Measurements from ENCODE around the gene ICA1.

The ICA1 gene

DNA sequence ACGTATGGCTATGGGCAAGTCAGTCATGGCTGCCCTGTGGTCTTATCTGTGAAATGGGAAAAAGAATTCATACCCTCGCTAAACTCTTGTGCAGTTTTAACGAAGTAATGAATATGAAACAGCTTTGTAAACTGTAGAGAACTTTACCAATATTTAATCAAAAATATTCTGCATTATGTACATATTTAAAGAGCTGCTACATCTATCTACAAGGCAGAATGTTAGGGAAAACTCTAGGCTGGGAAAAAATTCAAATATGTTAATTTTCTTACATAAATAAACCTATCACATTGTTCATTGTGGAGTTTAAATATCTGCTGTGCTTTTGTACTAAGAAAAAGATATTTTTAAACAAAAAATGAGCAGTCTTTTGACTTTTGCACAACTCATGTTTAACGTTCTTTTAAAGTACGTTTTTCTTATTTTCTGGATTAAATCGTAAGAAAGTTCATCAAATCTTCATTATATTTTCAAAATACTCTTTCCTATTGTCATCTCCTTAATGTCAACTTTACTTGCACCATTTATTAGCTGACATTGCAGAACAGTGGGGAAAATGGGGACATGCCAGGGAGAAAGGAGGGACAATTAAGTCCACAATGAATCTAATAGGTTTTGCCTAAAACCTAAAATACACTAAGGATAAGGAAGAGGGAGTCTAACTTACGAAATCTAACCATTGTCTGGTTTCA is 57.5 kb downstream of the ICA1 start:
- no peak for DNase-seq
- Histone ChIP-seq H2AFZ (ENCODE audit: low read length) (no peak overlapping the region), H3K27me3 (replicated peaks; ENCODE audit: insufficient read depth, low read length) (no peaks in the 10 kb centered on the region), H3K27ac (ENCODE audit: low read length) (no peak overlapping the region), H3K4me1 (ENCODE audit: low read length) (no peaks in the 10 kb centered on the region), H3F3A (ENCODE audit: insufficient read depth, low read length) (no peaks in the 10 kb centered on the region), H3K36me3 (replicated peaks; ENCODE audit: insufficient read depth, low read length) (no peaks in the 10 kb centered on the region), H3K4me3 (ENCODE audit: low read length) (no peak overlapping the region), H3K9me3 (replicated peaks; ENCODE audit: insufficient read depth, low read length) (no peaks in the 10 kb centered on the region), H4K20me1 (ENCODE audit: insufficient read depth, low read length) (no peaks in the 10 kb centered on the region), H3K79me2 (ENCODE audit: low read length) (no peaks in the 10 kb centered on the region), H3K9me2 (replicated peaks; ENCODE audit: insufficient read depth, low read length) (no peaks in the 10 kb centered on the region), H3K4me2 (ENCODE audit: low read depth, low read length) (no peak overlapping the region), H3K9ac (ENCODE audit: low read length) (no peak overlapping the region)
- no peak for TF ChIP-seq EZH2 (optimal IDR thresholded peaks at IDR 0.05; ENCODE audit: low read depth, low read length)
- TF ChIP-seq EZH2phosphoT487 (IDR thresholded peaks at IDR 0.05; ENCODE audit: low read length): no peak
- TF ChIP-seq, protein P1, sequence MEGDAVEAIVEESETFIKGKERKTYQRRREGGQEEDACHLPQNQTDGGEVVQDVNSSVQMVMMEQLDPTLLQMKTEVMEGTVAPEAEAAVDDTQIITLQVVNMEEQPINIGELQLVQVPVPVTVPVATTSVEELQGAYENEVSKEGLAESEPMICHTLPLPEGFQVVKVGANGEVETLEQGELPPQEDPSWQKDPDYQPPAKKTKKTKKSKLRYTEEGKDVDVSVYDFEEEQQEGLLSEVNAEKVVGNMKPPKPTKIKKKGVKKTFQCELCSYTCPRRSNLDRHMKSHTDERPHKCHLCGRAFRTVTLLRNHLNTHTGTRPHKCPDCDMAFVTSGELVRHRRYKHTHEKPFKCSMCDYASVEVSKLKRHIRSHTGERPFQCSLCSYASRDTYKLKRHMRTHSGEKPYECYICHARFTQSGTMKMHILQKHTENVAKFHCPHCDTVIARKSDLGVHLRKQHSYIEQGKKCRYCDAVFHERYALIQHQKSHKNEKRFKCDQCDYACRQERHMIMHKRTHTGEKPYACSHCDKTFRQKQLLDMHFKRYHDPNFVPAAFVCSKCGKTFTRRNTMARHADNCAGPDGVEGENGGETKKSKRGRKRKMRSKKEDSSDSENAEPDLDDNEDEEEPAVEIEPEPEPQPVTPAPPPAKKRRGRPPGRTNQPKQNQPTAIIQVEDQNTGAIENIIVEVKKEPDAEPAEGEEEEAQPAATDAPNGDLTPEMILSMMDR (IDR thresholded peaks at IDR 0.05; ENCODE audit: low read length): no peak

DNA sequence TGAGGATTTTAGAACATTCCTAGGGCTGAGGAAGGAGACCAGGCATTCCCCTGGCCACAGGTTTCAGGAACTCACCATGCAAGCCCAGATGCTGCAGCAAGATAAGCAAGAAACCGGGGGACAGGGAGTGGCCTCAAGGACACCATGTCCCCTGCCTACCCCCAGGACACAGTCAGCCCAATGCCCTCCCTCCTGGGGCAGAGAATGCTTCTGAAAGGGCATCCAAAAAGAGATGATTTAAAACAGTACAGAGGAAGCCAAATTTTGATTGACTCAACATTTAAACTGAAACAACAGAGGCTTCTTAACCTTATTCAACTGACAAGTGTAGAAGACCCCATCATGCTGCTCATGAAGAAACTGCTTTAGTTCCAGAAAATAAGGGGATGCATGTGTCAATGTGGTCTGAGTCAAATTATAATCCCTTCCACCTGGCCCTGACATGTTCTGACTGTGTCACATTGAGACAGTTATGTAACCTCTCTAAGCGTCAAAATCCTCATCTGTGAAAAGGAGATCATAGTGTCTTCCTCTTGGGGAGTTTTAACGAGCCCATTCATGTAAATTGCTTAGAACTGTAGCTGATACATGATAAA is 60.0 kb downstream of the ICA1 start:
- Histone ChIP-seq H3K27me3 (replicated peaks; ENCODE audit: insufficient read depth, low read length) (no peaks in the 10 kb centered on the region), H3K4me2 (ENCODE audit: low read depth, low read length) (no peak overlapping the region), H3K79me2 (ENCODE audit: low read length) (no peaks in the 10 kb centered on the region), H4K20me1 (ENCODE audit: insufficient read depth, low read length) (no peaks in the 10 kb centered on the region), H3K4me1 (ENCODE audit: low read length) (peaks cover 7% of the 10 kb centered on the region), H3K27ac (ENCODE audit: low read length) (no peak overlapping the region), H2AFZ (ENCODE audit: low read length) (no peak overlapping the region), H3K9me2 (replicated peaks; ENCODE audit: insufficient read depth, low read length) (no peaks in the 10 kb centered on the region), H3F3A (ENCODE audit: insufficient read depth, low read length) (no peaks in the 10 kb centered on the region; the same call in 1 of the 2 replicates), H3K4me3 (ENCODE audit: low read length) (no peak overlapping the region), H3K9ac (ENCODE audit: low read length) (no peak overlapping the region), H3K36me3 (replicated peaks; ENCODE audit: insufficient read depth, low read length) (no peaks in the 10 kb centered on the region), H3K9me3 (replicated peaks; ENCODE audit: insufficient read depth, low read length) (no peaks in the 10 kb centered on the region)
- TF ChIP-seq EZH2phosphoT487 (IDR thresholded peaks at IDR 0.05; ENCODE audit: low read length): no peak
- TF ChIP-seq, protein P1 (IDR thresholded peaks at IDR 0.05; ENCODE audit: low read length): no peak
- TF ChIP-seq EZH2 (optimal IDR thresholded peaks at IDR 0.05; ENCODE audit: low read depth, low read length): no peak
- DNase-seq: no peak

DNA sequence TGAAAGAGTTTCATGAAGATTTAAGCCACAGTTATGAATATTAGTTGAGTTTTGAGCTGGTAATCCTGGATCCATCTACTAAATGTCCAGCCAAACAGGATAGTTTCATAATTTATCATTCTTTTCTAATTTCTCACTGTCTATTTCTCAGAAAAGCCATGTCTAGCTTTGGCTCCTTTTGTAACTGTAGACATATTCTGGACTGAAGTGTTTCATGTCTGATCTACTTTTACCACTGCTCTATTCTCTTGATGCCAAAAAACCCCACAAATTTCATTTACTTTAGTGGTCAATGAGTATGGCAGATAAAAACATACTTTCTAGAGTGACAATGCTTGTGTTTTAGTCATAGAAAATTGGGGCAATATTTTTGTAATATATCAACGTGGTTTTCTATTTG is 61.2 kb downstream of the ICA1 start:
- no peak overlapping the region for H3K27ac ChIP-seq (ENCODE audit: low read length)
- no peak for DNase-seq
- H3K9me3 ChIP-seq (replicated peaks; ENCODE audit: insufficient read depth, low read length): no peaks in the 10 kb centered on the region
- H3K27me3 ChIP-seq (replicated peaks; ENCODE audit: insufficient read depth, low read length): no peaks in the 10 kb centered on the region
- H3K9me2 ChIP-seq (replicated peaks; ENCODE audit: insufficient read depth, low read length): no peaks in the 10 kb centered on the region
- peaks cover 7% of the 10 kb centered on the region for H3K4me1 ChIP-seq (ENCODE audit: low read length)
- no peaks in the 10 kb centered on the region for H3K79me2 ChIP-seq (ENCODE audit: low read length)
- H2AFZ ChIP-seq (ENCODE audit: low read length): no peak overlapping the region
- no peaks in the 10 kb centered on the region for H3K36me3 ChIP-seq (replicated peaks; ENCODE audit: insufficient read depth, low read length)
- no peak overlapping the region for H3K4me3 ChIP-seq (ENCODE audit: low read length)
- no peak overlapping the region for H3K9ac ChIP-seq (ENCODE audit: low read length)
- no peaks in the 10 kb centered on the region for H4K20me1 ChIP-seq (ENCODE audit: insufficient read depth, low read length)
- no peak overlapping the region for H3K4me2 ChIP-seq (ENCODE audit: low read depth, low read length)
- TF ChIP-seq EZH2 (optimal IDR thresholded peaks at IDR 0.05; ENCODE audit: low read depth, low read length): no peak
- H3F3A ChIP-seq (ENCODE audit: insufficient read depth, low read length): no peaks in the 10 kb centered on the region; the same call in 1 of the 2 replicates

DNA sequence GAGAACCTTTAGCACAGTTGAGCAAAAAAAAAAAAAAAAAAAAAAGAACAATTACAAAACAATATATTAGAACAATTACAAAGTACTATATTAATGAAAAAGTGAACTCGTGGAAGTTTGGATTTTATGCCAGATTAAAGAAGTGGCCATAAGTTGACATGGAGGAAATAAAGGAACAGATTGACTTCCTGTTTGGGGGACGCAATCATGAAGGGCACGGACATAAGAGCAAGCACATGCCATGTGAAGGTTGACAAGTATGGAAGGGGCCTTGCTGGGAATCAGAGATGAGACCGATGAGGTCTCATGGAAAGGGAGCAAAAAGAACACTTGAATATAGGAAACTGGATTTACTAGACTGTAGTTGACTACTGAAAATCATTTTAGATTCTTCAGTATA is 61.7 kb downstream of the ICA1 start:
- Histone ChIP-seq H3K4me2 (ENCODE audit: low read depth, low read length) (no peak overlapping the region), H2AFZ (ENCODE audit: low read length) (no peak overlapping the region), H3K9ac (ENCODE audit: low read length) (no peak overlapping the region), H4K20me1 (ENCODE audit: insufficient read depth, low read length) (no peaks in the 10 kb centered on the region), H3K36me3 (replicated peaks; ENCODE audit: insufficient read depth, low read length) (no peaks in the 10 kb centered on the region), H3K79me2 (ENCODE audit: low read length) (no peaks in the 10 kb centered on the region), H3K4me3 (ENCODE audit: low read length) (no peak overlapping the region), H3K4me1 (ENCODE audit: low read length) (peaks cover 7% of the 10 kb centered on the region), H3K27ac (ENCODE audit: low read length) (no peak overlapping the region), H3K9me3 (replicated peaks; ENCODE audit: insufficient read depth, low read length) (no peaks in the 10 kb centered on the region), H3K9me2 (replicated peaks; ENCODE audit: insufficient read depth, low read length) (no peaks in the 10 kb centered on the region), H3K27me3 (replicated peaks; ENCODE audit: insufficient read depth, low read length) (no peaks in the 10 kb centered on the region), H3F3A (ENCODE audit: insufficient read depth, low read length) (no peaks in the 10 kb centered on the region; the same call in 1 of the 2 replicates)
- TF ChIP-seq EZH2 (optimal IDR thresholded peaks at IDR 0.05; ENCODE audit: low read depth, low read length) (no peak), EZH2phosphoT487 (IDR thresholded peaks at IDR 0.05; ENCODE audit: low read length) (no peak)
- TF ChIP-seq, protein P1 (IDR thresholded peaks at IDR 0.05; ENCODE audit: low read length): no peak
- DNase-seq: no peak
